GM10266 (cell line): ENCODE measurements around the gene DRAM1.
"Not testable (repeated sequence)": the region's sequence is repeated elsewhere in the genome, so short reads cannot be mapped to it uniquely, and the experiment has no call there.

Experiments
- DNase-seq: peaks from one replicate; pipeline ENCODE4 v3.0.0; 2012; ENCODE audit errors: extremely low spot score
- CTCF ChIP-seq: IDR thresholded peaks from 2 replicates; pipeline ENCODE4 v1.5.1; 2012; ENCODE audit warnings: mild to moderate bottlenecking, low read depth; ENCODE audit not compliant: control insufficient read depth, insufficient read depth; ENCODE audit errors: missing control alignments

DRAM1 gene

GRCh38 chr12:101862245-101862644 is 15.1 kb upstream of the DRAM1 start:
- DNase-seq: no peak
- no peak for TF ChIP-seq CTCF

- no peak for DNase-seq
- no peak for TF ChIP-seq CTCF
Observed at GRCh38 chr12:101863981-101864380, 13.4 kb upstream of the DRAM1 start.

- no peak for DNase-seq
- no peak for TF ChIP-seq CTCF
Observed at GRCh38 chr12:101866615-101867373, 10.6 kb upstream of the DRAM1 start.

- DNase-seq: not testable (repeated sequence)
Observed at GRCh38 chr12:101867619-101868018, 9.8 kb upstream of the DRAM1 start.

- no peak for DNase-seq
- no peak for TF ChIP-seq CTCF
Observed at GRCh38 chr12:101870925-101871324, 6.5 kb upstream of the DRAM1 start.

- no peak for DNase-seq
- no peak for TF ChIP-seq CTCF
Observed at GRCh38 chr12:101875162-101875561, 2.2 kb upstream of the DRAM1 start.

GRCh38 chr12:101876322-101876860 is 989 bp upstream of the DRAM1 start:
- no peak for TF ChIP-seq CTCF
- peak; percentile 34 for DNase-seq

- no peak for TF ChIP-seq CTCF
- no peak for DNase-seq
Observed at GRCh38 chr12:101877806-101878242, 444 bp downstream of the DRAM1 start.
